ENCODE measurements around the gene SCD. TPM values are rescaled to one million over a fixed set of nuclear protein-coding genes. Genes with fewer than 3 reads are reported as not detected.

SCD gene
- total RNA-seq, 2 experiments from 2014 or later, result 1.7 TPM

DNA sequence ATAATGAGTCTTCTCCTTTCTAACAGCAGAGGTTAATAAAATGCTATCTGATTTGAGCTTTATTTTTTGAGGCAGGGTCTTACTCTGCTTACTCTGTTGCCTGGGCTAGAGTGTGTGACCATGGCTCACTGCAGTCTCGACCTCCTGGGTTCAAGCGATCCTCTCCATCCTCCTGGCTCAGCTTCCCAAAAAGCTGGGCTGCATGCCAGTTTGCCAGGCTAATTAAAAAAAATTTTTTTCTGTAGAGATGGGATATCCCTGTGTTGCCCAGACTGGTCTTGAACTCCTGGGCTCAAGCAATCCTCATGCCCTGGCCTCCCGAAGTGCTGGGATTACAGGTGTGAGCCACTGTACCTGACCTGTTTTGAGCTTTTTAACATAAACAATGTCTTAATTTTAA is 56.7 kb downstream of the SCD start:
- Mint-ChIP-seq H3K27ac (no peak overlapping the region), H3K36me3 (ENCODE audit: low read depth) (no peaks in the 10 kb centered on the region), H3K4me1 (ENCODE audit: low read depth) (no peaks in the 10 kb centered on the region), H3K27me3 (no peaks in the 10 kb centered on the region), H3K4me3 (no peak overlapping the region), H3K9me3 (no peaks in the 10 kb centered on the region)
- no peak for ATAC-seq (ENCODE audit: poor library complexity)
- Histone ChIP-seq H3K27me3 (ENCODE audit: control insufficient read depth in 1 of 2, insufficient read depth in 2 of 2, low read length in 2 of 2) (no peaks in the 10 kb centered on the region), H3K9me3 (ENCODE audit: control insufficient read depth in 1 of 2, insufficient read depth in 1 of 2, low read length in 2 of 2) (peaks cover 0 to 6% of the 10 kb centered on the region in 2 experiments), H3K4me3 (ENCODE audit: low read length) (no peak overlapping the region), H3K27ac (ENCODE audit: low read depth in 1 of 2, low read length in 2 of 2) (no peak overlapping the region), H3K4me1 (ENCODE audit: insufficient read depth, low read length) (no peaks in the 10 kb centered on the region), H3K36me3 (ENCODE audit: insufficient read depth, low read length) (no peaks in the 10 kb centered on the region)
- no peak for TF ChIP-seq CTCF (IDR thresholded peaks at IDR 0.05)
- no peak for DNase-seq
- intact Hi-C loops (cut with DNase I, micrococcal nuclease), result no loop called here
- CTCF ChIA-PET, result no interaction called here
- POLR2A ChIA-PET, result no interaction called here

GRCh38 chr10:100413173-100413572 is 66.1 kb downstream of the SCD start:
- Mint-ChIP-seq H3K4me3 (no peak overlapping the region), H3K4me1 (ENCODE audit: low read depth) (no peaks in the 10 kb centered on the region), H3K9me3 (no peaks in the 10 kb centered on the region), H3K27ac (no peak overlapping the region), H3K36me3 (ENCODE audit: low read depth) (no peaks in the 10 kb centered on the region), H3K27me3 (peaks cover 8% of the 10 kb centered on the region)
- H3K9me3 ChIP-seq (ENCODE audit: control insufficient read depth in 1 of 2, insufficient read depth in 1 of 2, low read length in 2 of 2), result no peaks in the 10 kb centered on the region
- no peak for ATAC-seq (ENCODE audit: poor library complexity)
- no peak for DNase-seq
- TF ChIP-seq CTCF (IDR thresholded peaks at IDR 0.05), result no peak
- H3K27ac ChIP-seq (ENCODE audit: low read depth in 1 of 2, low read length in 2 of 2), result no peak overlapping the region
- H3K27me3 ChIP-seq (ENCODE audit: control insufficient read depth in 1 of 2, insufficient read depth in 2 of 2, low read length in 2 of 2), result no peaks in the 10 kb centered on the region
- intact Hi-C loops (cut with DNase I, micrococcal nuclease), result no loop called here
- H3K4me1 ChIP-seq (ENCODE audit: insufficient read depth, low read length), result no peaks in the 10 kb centered on the region
- ChIA-PET CTCF (no interaction called here), POLR2A (no interaction called here)
- H3K4me3 ChIP-seq (ENCODE audit: low read length), result no peak overlapping the region
- no peaks in the 10 kb centered on the region for H3K36me3 ChIP-seq (ENCODE audit: insufficient read depth, low read length)

Other genes with a start within 250 kb of the SCD start
- 1 to 10 TPM; 1.5 to 2.9 TPM for gene ERLIN1, start 161.2 kb upstream of the SCD start, total RNA-seq
- gene CHUK, start 117.6 kb upstream of the SCD start, total RNA-seq, result 10 to 100 TPM in 1 of 2 experiments, 1 to 10 TPM in 1; 9.7 to 13.6 TPM
- gene CWF19L1, start 79.6 kb upstream of the SCD start, total RNA-seq, result 10 to 100 TPM; 60.1 to 66.7 TPM
- 10 to 100 TPM; 49.4 to 55.9 TPM for gene BLOC1S2, start 60.6 kb upstream of the SCD start, total RNA-seq
- gene PKD2L1, start 17.0 kb upstream of the SCD start, total RNA-seq, result not detected
- gene WNT8B, start 115.8 kb downstream of the SCD start, total RNA-seq, result not detected
- 10 to 100 TPM; 49.2 to 52.1 TPM for gene SEC31B, start 172.6 kb downstream of the SCD start, total RNA-seq
- 100 to 1,000 TPM; 155 to 173 TPM for gene NDUFB8, start 182.6 kb downstream of the SCD start, total RNA-seq
- 10 to 100 TPM; 29.7 to 30.5 TPM for gene HIF1AN, start 188.7 kb downstream of the SCD start, total RNA-seq